Measurements from ENCODE around the gene DDX10. TPM values are rescaled to one million over a fixed set of nuclear protein-coding genes. Genes with fewer than 3 reads are reported as not detected.

The DDX10 gene
- total RNA-seq, 1 experiment from 2014 or later, result 48.3 TPM

GRCh38 chr11:108672786-108673185 lies 7.9 kb downstream of the DDX10 start:
- no peak overlapping the region for H3K4me3 Mint-ChIP-seq
- H3K27me3 Mint-ChIP-seq (ENCODE audit: low read depth), result no peaks in the 10 kb centered on the region
- no peak overlapping the region for H4K91ac ChIP-seq (ENCODE audit: insufficient read length, low read depth, low read length)
- no peaks in the 10 kb centered on the region for H3K4me1 ChIP-seq (ENCODE audit: insufficient read depth, low read length)
- H3K79me2 ChIP-seq (ENCODE audit: insufficient read depth, low read length), result peaks cover 24% of the 10 kb centered on the region; the same call in 1 of the 2 replicates
- H3K4ac ChIP-seq (ENCODE audit: low read depth, low read length), result no peak overlapping the region
- H2BK120ac ChIP-seq (ENCODE audit: low read depth, low read length, poor library complexity, severe bottlenecking), result no peak overlapping the region
- no peak overlapping the region for H3K23ac ChIP-seq (ENCODE audit: insufficient read length, low read depth, low read length)
- H3K4me2 ChIP-seq (ENCODE audit: insufficient read depth, insufficient read length, low read length), result no peak overlapping the region
- peaks cover 13 to 20% of the 10 kb centered on the region in 2 experiments for H3K4me1 Mint-ChIP-seq
- H3K27me3 ChIP-seq (ENCODE audit: insufficient read depth, low read length), result no peaks in the 10 kb centered on the region
- no peak overlapping the region for H2AFZ ChIP-seq (ENCODE audit: low read length)
- H4K8ac ChIP-seq (replicated peaks; ENCODE audit: insufficient read length, low read depth, low read length), result no peak overlapping the region
- H3K56ac ChIP-seq (ENCODE audit: insufficient read length, low read depth, low read length), result no peak overlapping the region
- no peak overlapping the region for H3K9ac ChIP-seq (ENCODE audit: extremely low read depth, insufficient read length, low read length)
- no peak overlapping the region for H3K27ac ChIP-seq (ENCODE audit: insufficient read length, low read depth, low read length)
- TF ChIP-seq CTCF (conservative IDR thresholded peaks at IDR 0.05), result no peak
- H2BK12ac ChIP-seq (ENCODE audit: insufficient read length, low read depth, low read length), result no peak overlapping the region
- H4K20me1 ChIP-seq (ENCODE audit: control insufficient read depth, insufficient read depth, insufficient read length), result no peaks in the 10 kb centered on the region
- H2BK15ac ChIP-seq (ENCODE audit: low read depth, low read length), result no peak overlapping the region
- no peaks in the 10 kb centered on the region for H3K9me3 ChIP-seq (ENCODE audit: control insufficient read depth, low read depth, low read length)
- no peak overlapping the region for H2BK5ac ChIP-seq (ENCODE audit: insufficient read length, low read length)
- no peak overlapping the region for H3K18ac ChIP-seq (ENCODE audit: insufficient read length, low read depth, low read length)
- H3K36me3 Mint-ChIP-seq (ENCODE audit: insufficient read depth in 1 of 3, low read depth in 3 of 3), result peaks cover 22 to 45% (median 36%) of the 10 kb centered on the region in 3 experiments; a peak in 6 of 7 replicates
- no peak for DNase-seq
- H3T11ph ChIP-seq (ENCODE audit: low read length), result no peak overlapping the region
- H4K5ac ChIP-seq (ENCODE audit: insufficient read length, low read depth, low read length), result no peak overlapping the region
- no peaks in the 10 kb centered on the region for H3K23me2 ChIP-seq (ENCODE audit: insufficient read length, low read depth, low read length, poor library complexity, severe bottlenecking)
- no peak overlapping the region for H3K14ac ChIP-seq (ENCODE audit: insufficient read depth, low read length)
- no peaks in the 10 kb centered on the region for H3K9me3 Mint-ChIP-seq
- H3K79me1 ChIP-seq (ENCODE audit: insufficient read depth, low read depth, low read length, poor library complexity, severe bottlenecking), result peaks cover 9% of the 10 kb centered on the region
- peak overlapping the region in 1 of 3 experiments; percentile 5; a peak in 2 of 7 replicates for H3K27ac Mint-ChIP-seq
- no peak overlapping the region for H2AK5ac ChIP-seq (ENCODE audit: insufficient read length, low read length)
- H2BK20ac ChIP-seq (ENCODE audit: low read depth, low read length, poor library complexity, severe bottlenecking), result no peak overlapping the region
